GM15510 (cell line): ENCODE data around the gene RAP1GAP.

Experiments
- POLR2A ChIP-seq: IDR thresholded peaks from 3 replicates; pipeline ENCODE4 v1.6.1; 2011; ENCODE audit warnings: borderline replicate concordance; ENCODE audit not compliant: insufficient read length; ENCODE audit errors: extremely low read depth

Gene RAP1GAP

GRCh38 chr1:21593231-21593630, 75.9 kb downstream of the RAP1GAP start:
- TF ChIP-seq POLR2A, result no peak

DNA sequence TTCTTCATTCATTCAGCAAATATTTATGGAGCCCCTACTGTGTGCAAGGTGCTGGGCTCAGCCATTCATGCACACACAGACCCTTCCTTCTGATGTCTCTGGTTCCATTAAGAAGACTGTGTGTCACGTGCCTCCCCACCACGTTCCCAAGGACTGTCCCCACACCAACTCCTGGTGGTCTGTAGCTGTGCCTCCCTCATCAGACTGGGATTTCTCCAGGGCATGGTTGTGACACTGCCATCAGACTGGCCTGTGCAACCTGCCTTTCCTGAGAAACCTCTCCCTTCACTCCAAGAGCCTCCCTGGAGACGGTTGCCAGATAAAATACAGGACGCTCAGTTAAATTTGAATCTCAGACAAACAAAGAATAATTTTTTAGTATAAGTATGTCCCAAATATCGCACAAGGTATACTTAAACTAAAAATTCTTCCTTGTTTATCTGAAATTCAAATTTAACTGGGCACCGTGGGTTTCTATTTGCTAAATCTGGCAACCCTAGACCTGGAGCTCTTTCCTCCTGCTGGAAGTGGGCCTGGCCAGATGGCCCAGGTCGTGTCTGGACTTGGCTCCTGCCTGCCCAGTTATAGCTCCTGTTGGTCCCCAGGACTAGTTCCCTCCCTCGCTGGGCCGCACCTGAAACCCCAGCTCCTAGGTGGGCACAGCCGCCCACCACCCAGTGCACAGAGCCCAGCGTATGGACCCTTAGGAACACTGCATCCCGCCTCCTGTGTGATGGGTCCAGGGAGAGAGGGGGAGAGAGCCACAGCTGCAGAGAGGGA, 76.9 kb downstream of the RAP1GAP start:
- TF ChIP-seq POLR2A, result no peak

DNA sequence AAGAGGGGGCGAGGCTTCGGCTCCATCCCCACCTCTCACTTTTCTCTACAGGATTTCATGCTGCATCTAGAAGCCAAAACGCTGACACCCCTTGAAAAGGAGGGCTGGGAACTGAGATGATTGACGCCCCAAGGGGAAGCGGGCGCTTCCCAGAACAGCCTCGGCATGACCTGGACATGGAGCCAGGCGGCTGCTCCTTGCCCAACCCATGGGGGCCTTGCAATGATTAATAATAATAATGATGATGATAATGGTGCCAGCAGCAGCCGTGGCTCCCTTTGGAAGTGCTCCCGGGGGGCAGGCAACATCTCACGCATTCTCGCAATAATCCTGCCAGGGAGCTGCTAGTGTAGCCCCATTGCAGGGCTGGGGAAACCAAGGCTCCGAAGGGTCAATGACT, 78.2 kb downstream of the RAP1GAP start:
- no peak for TF ChIP-seq POLR2A

DNA sequence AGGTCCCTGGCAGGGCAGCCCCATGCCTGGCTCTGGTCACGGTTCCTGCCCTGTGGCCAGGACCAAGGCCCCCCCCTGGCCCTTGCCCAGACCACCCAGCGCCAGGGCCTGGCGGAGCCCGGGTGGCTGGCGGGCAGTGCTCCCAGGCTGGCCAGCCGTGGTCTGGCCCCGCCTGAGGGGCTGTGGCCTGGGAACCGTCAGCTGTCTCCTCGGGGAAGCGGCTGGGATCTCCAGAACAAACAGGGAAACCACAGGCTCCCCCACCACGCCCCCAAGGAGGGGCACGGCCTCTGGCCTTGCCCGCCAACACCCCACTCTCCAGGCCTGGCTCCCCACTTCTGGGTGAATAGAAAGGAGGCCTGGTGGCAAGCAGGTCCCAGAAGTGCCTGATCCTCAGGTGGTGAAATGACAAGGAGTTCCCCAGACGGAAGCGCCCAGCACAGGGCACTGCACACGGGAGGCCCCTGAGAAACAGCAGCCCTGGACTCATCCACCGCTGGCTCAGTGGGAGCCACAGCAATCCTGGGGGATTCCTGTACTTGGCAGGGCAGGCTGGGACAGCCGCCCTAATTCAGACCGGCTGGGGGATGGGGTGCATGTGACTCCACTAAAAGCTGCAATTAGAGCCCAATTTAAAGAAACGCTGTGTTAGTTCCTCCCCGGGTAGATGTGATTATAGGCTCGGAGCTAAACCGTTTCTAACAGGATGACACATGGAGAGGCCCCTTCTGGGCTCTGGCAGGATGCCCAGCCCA, 78.9 kb downstream of the RAP1GAP start:
- TF ChIP-seq POLR2A, result no peak

DNA sequence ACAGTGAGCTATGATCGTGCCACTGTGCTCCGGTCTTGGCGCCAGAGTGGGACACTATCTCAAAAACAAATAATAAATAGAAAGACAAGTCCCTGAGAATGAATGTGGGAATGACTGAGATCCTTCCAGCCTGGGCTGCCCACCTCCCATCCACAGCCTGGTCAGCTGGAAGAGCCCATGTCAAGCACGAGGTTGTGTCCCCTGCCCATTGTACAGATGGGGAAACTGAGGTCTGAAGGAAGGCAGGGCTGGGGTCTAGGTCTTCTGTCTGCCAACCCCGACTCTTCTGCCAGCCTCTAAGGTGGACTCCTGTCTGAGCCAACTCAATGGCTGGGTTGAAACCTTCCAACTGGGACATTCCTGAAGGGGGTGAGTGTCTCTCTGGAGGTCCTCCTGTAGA, 79.5 kb downstream of the RAP1GAP start:
- TF ChIP-seq POLR2A, result no peak

DNA sequence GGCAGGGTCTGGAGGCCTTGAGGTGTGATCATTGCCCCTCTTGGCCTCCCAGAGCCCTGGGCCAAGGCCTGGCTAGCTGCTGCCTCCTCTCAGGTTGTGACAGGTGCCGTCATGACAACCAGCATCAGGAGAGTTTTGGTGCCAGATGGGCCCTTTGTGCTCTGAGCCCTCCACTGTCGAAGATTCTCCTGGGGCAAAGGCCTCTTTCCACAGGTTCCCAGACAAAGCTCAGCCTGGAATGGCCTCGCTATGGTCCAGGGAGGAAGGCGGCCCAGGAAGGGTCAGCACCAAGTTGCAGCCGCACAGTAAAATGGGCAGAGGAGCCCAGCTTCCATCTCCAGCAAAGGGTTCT, 81.6 kb downstream of the RAP1GAP start:
- no peak for TF ChIP-seq POLR2A

DNA sequence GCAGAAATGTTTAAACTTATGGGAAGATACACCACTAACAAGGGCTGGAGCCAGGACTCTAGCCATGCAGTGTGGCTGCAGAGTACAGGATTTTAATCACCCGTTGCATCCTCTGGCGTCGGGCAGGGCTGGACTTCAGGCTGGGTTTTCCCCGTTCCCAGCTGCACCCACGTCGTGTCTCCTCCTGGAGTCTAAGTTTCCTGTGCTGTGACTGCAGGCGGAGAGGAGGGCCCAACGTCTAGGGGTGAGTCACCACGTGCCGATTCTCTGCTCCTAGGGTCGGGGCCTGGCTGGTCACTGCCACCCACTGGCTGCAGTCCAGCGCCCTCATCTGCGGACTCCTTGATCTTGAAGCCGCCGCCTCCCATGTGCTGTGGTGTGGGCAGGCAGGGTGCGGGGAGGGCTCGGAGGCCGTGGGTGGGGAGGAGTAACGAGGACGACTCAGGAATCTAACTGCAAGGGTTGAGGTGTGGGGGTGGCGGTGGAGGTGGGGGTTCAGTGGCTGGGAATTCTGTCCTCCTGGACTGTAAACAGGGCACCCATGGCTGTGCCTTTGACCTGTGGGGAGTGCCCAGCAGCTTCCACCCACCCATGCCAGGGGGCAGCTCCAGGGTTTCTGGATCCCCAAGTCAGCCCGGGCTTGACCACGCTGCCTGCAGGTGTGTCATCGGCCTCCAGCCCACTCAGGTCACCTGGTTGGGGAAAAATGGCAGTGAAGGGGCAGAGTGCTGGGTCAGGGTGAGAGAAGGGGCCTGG, 82.1 kb downstream of the RAP1GAP start:
- no peak for TF ChIP-seq POLR2A

GRCh38 chr1:21586222-21586621, 82.9 kb downstream of the RAP1GAP start:
- TF ChIP-seq POLR2A, result no peak

GRCh38 chr1:21585037-21585436, 84.1 kb downstream of the RAP1GAP start:
- no peak for TF ChIP-seq POLR2A

DNA sequence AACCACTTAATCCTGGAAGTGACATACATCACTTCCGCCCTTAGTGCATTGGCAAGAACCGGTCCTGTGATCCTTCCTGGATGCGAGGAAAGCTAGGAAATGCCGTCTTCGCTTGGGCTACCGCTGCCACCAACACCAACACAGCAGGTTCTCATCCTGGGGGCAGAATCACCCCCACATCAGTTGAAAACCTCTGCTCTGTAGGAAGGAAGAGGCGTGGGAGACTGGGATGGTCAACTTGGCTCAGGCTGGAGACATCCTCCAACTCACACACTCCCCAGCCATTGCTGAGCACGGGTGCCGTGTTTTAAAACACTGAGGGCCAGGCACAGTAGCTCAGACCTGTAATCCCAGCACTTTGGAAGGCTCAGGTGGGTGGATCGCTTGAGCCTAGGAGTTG, 85.1 kb downstream of the RAP1GAP start:
- TF ChIP-seq POLR2A, result no peak

- no peak for TF ChIP-seq POLR2A
Measured at GRCh38 chr1:21579791-21580190, 89.4 kb downstream of the RAP1GAP start.

DNA sequence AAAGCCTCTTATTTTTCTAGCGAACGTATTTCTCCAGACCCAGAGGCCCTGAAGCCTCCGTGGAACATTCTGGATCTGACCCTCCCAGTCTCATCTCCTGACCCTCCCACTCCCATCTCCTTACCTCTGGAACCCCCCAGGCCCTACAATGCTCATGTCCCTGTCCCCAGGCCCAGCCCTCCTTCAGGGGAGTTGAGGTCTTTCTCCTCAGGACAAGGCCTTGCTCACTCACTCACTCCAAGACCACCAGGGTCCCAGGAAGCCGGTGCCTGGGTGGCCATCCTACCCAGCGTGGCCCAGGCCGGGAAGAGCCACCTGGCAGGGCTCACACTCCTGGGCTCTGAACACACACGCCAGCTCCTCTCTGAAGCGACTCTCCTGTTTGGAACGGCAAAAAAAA, 91.2 kb downstream of the RAP1GAP start:
- TF ChIP-seq POLR2A, result no peak

GRCh38 chr1:21577324-21577723, 91.8 kb downstream of the RAP1GAP start:
- TF ChIP-seq POLR2A, result no peak

- no peak for TF ChIP-seq POLR2A
Measured at GRCh38 chr1:21576798-21577187, 92.4 kb downstream of the RAP1GAP start.

DNA sequence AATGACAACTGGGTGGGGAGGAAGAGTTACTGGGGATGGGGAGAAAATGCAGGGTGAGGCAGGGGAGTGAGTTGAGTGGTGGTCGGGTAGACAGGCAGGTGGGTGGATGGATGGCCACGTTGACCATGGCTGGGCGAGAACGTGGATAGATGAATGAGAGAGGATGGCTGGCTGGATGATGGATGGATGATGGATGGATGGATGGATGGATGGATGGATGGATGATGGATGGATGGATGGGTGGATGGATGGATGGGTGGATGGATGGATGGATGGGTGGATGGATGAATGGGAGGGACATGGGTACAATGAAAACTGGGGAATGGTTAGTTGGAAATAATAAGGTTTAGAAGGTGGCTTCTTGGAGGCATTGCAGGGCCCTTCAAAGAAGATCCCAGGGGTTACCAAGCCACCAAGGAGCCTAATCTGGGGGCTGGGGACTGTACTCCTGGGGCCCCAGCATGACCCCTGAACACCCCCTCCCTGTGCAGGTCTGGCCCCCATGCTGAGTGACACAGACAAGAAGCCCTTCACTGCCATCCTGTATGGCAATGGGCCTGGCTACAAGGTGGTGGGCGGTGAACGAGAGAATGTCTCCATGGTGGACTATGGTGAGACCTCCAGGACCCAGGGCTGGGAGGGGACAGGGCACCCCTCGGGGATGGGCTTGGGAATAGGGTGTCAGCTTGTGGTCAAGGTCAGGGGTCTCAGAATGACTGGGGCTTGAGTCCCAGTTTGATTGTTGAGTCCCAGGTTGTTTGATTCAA, 92.9 kb downstream of the RAP1GAP start:
- no peak for TF ChIP-seq POLR2A
